A673 (cell line): ENCODE measurements around the gene FGFBP3.

Experiments
- CTCF ChIP-seq: fragments of 300-800, 200-600 bp; sonication (generic); conservative IDR thresholded peaks from 2 replicates; pipeline ENCODE4 v1.5.1; 2017; ENCODE audit warnings: low read depth, mild to moderate bottlenecking, antibody characterized with exemption, low read length, moderate library complexity, mixed read lengths
- EZH2 ChIP-seq: fragments of 200-600 bp; sonication (generic); IDR thresholded peaks from 2 replicates; pipeline ENCODE4 v1.6.1; 2017; ENCODE audit warnings: borderline replicate concordance, low read depth, mild to moderate bottlenecking, mixed read lengths, antibody characterized with exemption, low read length; ENCODE audit not compliant: poor library complexity, severe bottlenecking

- TF ChIP-seq CTCF = no peak
- TF ChIP-seq EZH2 = no peak
Observed at GRCh38 chr10:91897421-91897820, 11.9 kb downstream of the FGFBP3 start.
